C4-2B (cell line): ENCODE data around the gene FANCE.

Experiments
- ZFX ChIP-seq: fragments of 450-650 bp; IDR thresholded peaks from 2 replicates; pipeline ENCODE4 v1.6.1; 2017
- TF ChIP-seq, protein P1 (sequence below): fragments of 450-650 bp; conservative IDR thresholded peaks from 2 replicates; pipeline ENCODE4 v1.5.1; 2017; ENCODE audit warnings: mild to moderate bottlenecking

GRCh38 chr6:35432291-35432690 is 19.8 kb upstream of the FANCE start:
- TF ChIP-seq, protein P1, sequence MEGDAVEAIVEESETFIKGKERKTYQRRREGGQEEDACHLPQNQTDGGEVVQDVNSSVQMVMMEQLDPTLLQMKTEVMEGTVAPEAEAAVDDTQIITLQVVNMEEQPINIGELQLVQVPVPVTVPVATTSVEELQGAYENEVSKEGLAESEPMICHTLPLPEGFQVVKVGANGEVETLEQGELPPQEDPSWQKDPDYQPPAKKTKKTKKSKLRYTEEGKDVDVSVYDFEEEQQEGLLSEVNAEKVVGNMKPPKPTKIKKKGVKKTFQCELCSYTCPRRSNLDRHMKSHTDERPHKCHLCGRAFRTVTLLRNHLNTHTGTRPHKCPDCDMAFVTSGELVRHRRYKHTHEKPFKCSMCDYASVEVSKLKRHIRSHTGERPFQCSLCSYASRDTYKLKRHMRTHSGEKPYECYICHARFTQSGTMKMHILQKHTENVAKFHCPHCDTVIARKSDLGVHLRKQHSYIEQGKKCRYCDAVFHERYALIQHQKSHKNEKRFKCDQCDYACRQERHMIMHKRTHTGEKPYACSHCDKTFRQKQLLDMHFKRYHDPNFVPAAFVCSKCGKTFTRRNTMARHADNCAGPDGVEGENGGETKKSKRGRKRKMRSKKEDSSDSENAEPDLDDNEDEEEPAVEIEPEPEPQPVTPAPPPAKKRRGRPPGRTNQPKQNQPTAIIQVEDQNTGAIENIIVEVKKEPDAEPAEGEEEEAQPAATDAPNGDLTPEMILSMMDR, result no peak
- TF ChIP-seq ZFX, result no peak
